H9 (cell line): Measurements from ENCODE around the gene ACAD8. TPM values are rescaled to one million over a fixed set of nuclear protein-coding genes. Genes with fewer than 3 reads are reported as not detected.

Experiments
- DNase-seq: peaks from one replicate; pipeline ENCODE4 v3.0.0-alpha.2; 2017
- H2AFZ ChIP-seq: one replicate; pipeline ENCODE4 v1.6.1; 2013; ENCODE audit warnings: mild to moderate bottlenecking, low read length, control low read depth, moderate library complexity
- H2AK5ac ChIP-seq: 2 replicates; pipeline ENCODE4 v1.6.1; 2013; ENCODE audit warnings: low read length, control low read depth, mixed read lengths; ENCODE audit not compliant: insufficient read length
- H2BK120ac ChIP-seq: one replicate; pipeline ENCODE4 v1.6.1; 2013; ENCODE audit warnings: low read depth, mild to moderate bottlenecking, low read length, control low read depth, inconsistent platforms; ENCODE audit not compliant: poor library complexity, severe bottlenecking
- H2BK12ac ChIP-seq: 2 replicates; pipeline ENCODE4 v1.6.1; 2013; ENCODE audit warnings: low read length, control low read depth, mixed read lengths, low read depth; ENCODE audit not compliant: insufficient read length
- H2BK15ac ChIP-seq: 2 replicates; pipeline ENCODE4 v1.6.1; 2013; ENCODE audit warnings: low read depth, low read length, control low read depth
- H2BK20ac ChIP-seq: one replicate; pipeline ENCODE4 v1.6.1; 2013; ENCODE audit warnings: low read depth, mild to moderate bottlenecking, low read length, control low read depth, inconsistent platforms; ENCODE audit not compliant: poor library complexity, severe bottlenecking
- H2BK5ac ChIP-seq: 2 replicates; pipeline ENCODE4 v1.6.1; 2013; ENCODE audit warnings: low read length, control low read depth, mixed read lengths; ENCODE audit not compliant: insufficient read length
- H3K14ac ChIP-seq: 2 replicates; pipeline ENCODE4 v1.6.1; 2013; ENCODE audit warnings: low read length, control low read depth; ENCODE audit not compliant: insufficient read depth
- H3K18ac ChIP-seq: 2 replicates; pipeline ENCODE4 v1.6.1; 2013; ENCODE audit warnings: low read depth, mild to moderate bottlenecking, mixed read lengths, low read length, control low read depth; ENCODE audit not compliant: insufficient read length
- H3K23ac ChIP-seq: 2 replicates; pipeline ENCODE4 v1.6.1; 2013; ENCODE audit warnings: low read length, control low read depth, mixed read lengths, low read depth; ENCODE audit not compliant: insufficient read length
- H3K23me2 ChIP-seq: 2 replicates; pipeline ENCODE4 v1.6.1; 2013; ENCODE audit warnings: low read depth, mild to moderate bottlenecking, mixed read lengths, low read length, control low read depth; ENCODE audit not compliant: insufficient read length, poor library complexity, severe bottlenecking
- H3K27ac ChIP-seq: 2 replicates; pipeline ENCODE4 v1.5.1; 2013; ENCODE audit warnings: low read length, control low read depth, mixed read lengths, low read depth; ENCODE audit not compliant: insufficient read length
- H3K27me3 ChIP-seq: 2 replicates; pipeline ENCODE4 v1.6.1; 2013; ENCODE audit warnings: low read length, control low read depth, inconsistent platforms; ENCODE audit not compliant: insufficient read depth
- H3K4ac ChIP-seq: 2 replicates; pipeline ENCODE4 v1.6.1; 2013; ENCODE audit warnings: low read depth, mild to moderate bottlenecking, control low read depth, inconsistent platforms, low read length, moderate library complexity
- H3K4me1 ChIP-seq: 2 replicates; pipeline ENCODE4 v1.6.1; 2013; ENCODE audit warnings: low read length, control low read depth, inconsistent platforms; ENCODE audit not compliant: insufficient read depth
- H3K4me2 ChIP-seq: 2 replicates; pipeline ENCODE4 v1.6.1; 2013; ENCODE audit warnings: low read length, control low read depth, mixed read lengths; ENCODE audit not compliant: insufficient read length, insufficient read depth
- H3K56ac ChIP-seq: 2 replicates; pipeline ENCODE4 v1.6.1; 2013; ENCODE audit warnings: low read depth, mild to moderate bottlenecking, mixed read lengths, low read length, control low read depth; ENCODE audit not compliant: insufficient read length
- H3K79me1 ChIP-seq: 2 replicates; pipeline ENCODE4 v1.6.1; 2013; ENCODE audit warnings: low read depth, mild to moderate bottlenecking, moderate library complexity, low read length, control low read depth, inconsistent platforms; ENCODE audit not compliant: insufficient read depth, poor library complexity, severe bottlenecking
- H3K79me2 ChIP-seq: 2 replicates; pipeline ENCODE4 v1.6.1; 2013; ENCODE audit warnings: low read length, control low read depth, inconsistent platforms; ENCODE audit not compliant: insufficient read depth
- H3K9ac ChIP-seq: 2 replicates; pipeline ENCODE4 v1.6.1; 2013; ENCODE audit warnings: low read length, control low read depth, mixed read lengths; ENCODE audit not compliant: insufficient read length; ENCODE audit errors: extremely low read depth
- H3K9me3 ChIP-seq: one replicate; pipeline ENCODE4 v1.6.1; 2013; ENCODE audit warnings: low read depth, low read length, inconsistent platforms; ENCODE audit not compliant: control insufficient read depth
- H3T11ph ChIP-seq: one replicate; pipeline ENCODE4 v1.6.1; 2013; ENCODE audit warnings: mild to moderate bottlenecking, low read length, control low read depth, inconsistent platforms
- H4K20me1 ChIP-seq: one replicate; pipeline ENCODE4 v1.6.1; 2013; ENCODE audit not compliant: control insufficient read depth, insufficient read length, insufficient read depth
- H4K5ac ChIP-seq: 2 replicates; pipeline ENCODE4 v1.6.1; 2013; ENCODE audit warnings: low read depth, mild to moderate bottlenecking, mixed read lengths, low read length, control low read depth; ENCODE audit not compliant: insufficient read length
- H4K8ac ChIP-seq: replicated peaks from 2 replicates; pipeline ENCODE4 v1.6.1; 2013; ENCODE audit warnings: low read length, control low read depth, mixed read lengths, low read depth; ENCODE audit not compliant: insufficient read length
- H4K91ac ChIP-seq: 2 replicates; pipeline ENCODE4 v1.6.1; 2013; ENCODE audit warnings: low read depth, mild to moderate bottlenecking, moderate library complexity, mixed read lengths, low read length, control low read depth; ENCODE audit not compliant: insufficient read length
- H3K27ac Mint-ChIP-seq, 3 experiments: 2 replicates in 2 of 3; 3 replicates in 1 of 3; pipeline ENCODE4 v1.8.0; 2020 to 2021; ENCODE audit warnings: mixed read lengths in 3 of 3, mild to moderate bottlenecking in 1 of 3, moderate library complexity in 1 of 3
- H3K27me3 Mint-ChIP-seq: 2 replicates; pipeline ENCODE4 v1.8.0; 2021; ENCODE audit warnings: low read depth, mild to moderate bottlenecking, moderate library complexity, mixed read lengths
- H3K36me3 Mint-ChIP-seq, 3 experiments: 2 replicates in 2 of 3; 3 replicates in 1 of 3; pipeline ENCODE4 v1.8.0; 2020 to 2021; ENCODE audit warnings: low read depth in 3 of 3, mixed read lengths in 3 of 3; ENCODE audit not compliant: insufficient read depth in 1 of 3
- H3K4me1 Mint-ChIP-seq, 2 experiments: 2 replicates each; pipeline ENCODE4 v1.8.0; 2020; ENCODE audit warnings: mixed read lengths in 2 of 2
- H3K4me3 Mint-ChIP-seq, 2 experiments: 2 replicates in 1 of 2; 3 replicates in 1 of 2; pipeline ENCODE4 v1.8.0; 2020 to 2021; ENCODE audit warnings: mild to moderate bottlenecking in 2 of 2, mixed read lengths in 2 of 2, moderate library complexity in 1 of 2
- H3K9me3 Mint-ChIP-seq, 2 experiments: 2 replicates in 1 of 2; 3 replicates in 1 of 2; pipeline ENCODE4 v1.8.0; 2020; ENCODE audit warnings: mild to moderate bottlenecking in 2 of 2, mixed read lengths in 2 of 2, moderate library complexity in 1 of 2
- CTCF ChIP-seq: fragments of 200-600 bp; sonication (generic); conservative IDR thresholded peaks from 3 replicates; pipeline ENCODE4 v1.8.0; 2021; ENCODE audit warnings: antibody characterized with exemption, mild to moderate bottlenecking
- WGBS: extraction: QIAGEN DNeasy Blood & Tissue Kit; methylation state at CpG from one replicate; pipeline ENCODE4 v1.1.7; 2013; ENCODE audit warnings: missing lambda C conversion rate, low lambda C conversion rate, mixed read lengths; ENCODE audit not compliant: insufficient read length; ENCODE audit errors: extremely low coverage; 5-methylcytosine and 5-hydroxymethylcytosine counted together
- total RNA-seq: library from RNA; stranded (reverse); gene quantifications from 2 replicates; pipeline ENCODE4 v1.2.1, GENCODE V29; 2021

Gene ACAD8
- total RNA-seq, 1 experiment from 2014 or later: 46.8 TPM

DNA sequence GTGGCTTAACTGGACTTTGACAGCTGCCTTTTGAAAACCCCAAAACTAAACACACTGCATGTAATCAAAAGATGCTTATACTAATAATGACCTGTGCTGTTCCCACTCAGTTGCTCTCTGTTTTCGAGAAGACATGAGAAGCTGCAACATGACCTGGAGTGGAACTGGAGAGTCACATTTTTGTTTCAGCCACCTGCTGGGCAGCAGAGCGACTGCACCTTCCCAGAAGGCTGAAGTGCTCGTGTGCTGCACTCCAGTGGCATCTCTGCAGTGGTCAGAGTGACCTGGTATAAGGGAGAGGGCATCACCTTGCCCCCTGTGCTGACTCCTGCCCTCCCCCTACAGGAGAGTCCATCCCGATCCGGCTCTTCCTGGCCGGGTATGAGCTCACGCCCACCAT lies 8.8 kb upstream of the ACAD8 start:
- H3K18ac ChIP-seq: no peak overlapping the region
- H3K4me2 ChIP-seq: no peak overlapping the region
- no peaks in the 10 kb centered on the region for H3K4me1 ChIP-seq
- H4K8ac ChIP-seq: no peak overlapping the region
- no peaks in the 10 kb centered on the region for H3K9me3 ChIP-seq
- no peak overlapping the region for H2BK20ac ChIP-seq
- no peaks in the 10 kb centered on the region for H3K79me1 ChIP-seq
- H3K4me3 Mint-ChIP-seq: no peak overlapping the region
- no peak overlapping the region for H2BK120ac ChIP-seq
- H4K91ac ChIP-seq: no peak overlapping the region
- WGBS: no CpG with 5 or more reads among the region's 7 CpGs
- no peak overlapping the region for H2AFZ ChIP-seq
- H3K27ac Mint-ChIP-seq: no peak overlapping the region
- H3K36me3 Mint-ChIP-seq: peaks cover 28 to 65% (median 32%) of the 10 kb centered on the region in 3 experiments
- no peaks in the 10 kb centered on the region for H3K27me3 ChIP-seq
- H3K23me2 ChIP-seq: no peaks in the 10 kb centered on the region
- DNase-seq: peak; percentile 41
- H3K79me2 ChIP-seq: no peaks in the 10 kb centered on the region
- TF ChIP-seq CTCF: peak; percentile 56
- H3K27ac ChIP-seq: no peak overlapping the region
- no peak overlapping the region for H4K5ac ChIP-seq
- H3K4ac ChIP-seq: no peak overlapping the region
- H3K9me3 Mint-ChIP-seq: no peaks in the 10 kb centered on the region
- no peaks in the 10 kb centered on the region for H4K20me1 ChIP-seq
- no peak overlapping the region for H2AK5ac ChIP-seq
- H2BK15ac ChIP-seq: no peak overlapping the region
- no peak overlapping the region for H3K14ac ChIP-seq
- H3K56ac ChIP-seq: no peak overlapping the region
- peaks cover 2 to 8% of the 10 kb centered on the region in 2 experiments; a peak in 3 of 4 replicates for H3K4me1 Mint-ChIP-seq
- H3K23ac ChIP-seq: no peak overlapping the region
- no peak overlapping the region for H2BK12ac ChIP-seq
- no peak overlapping the region for H2BK5ac ChIP-seq
- no peaks in the 10 kb centered on the region for H3K27me3 Mint-ChIP-seq
- H3K9ac ChIP-seq: no peak overlapping the region
- H3T11ph ChIP-seq: no peak overlapping the region
